GM10847 (cell line): ENCODE results near the gene TP73.

Source experiments
- POLR2A ChIP-seq: IDR thresholded peaks from 2 replicates; pipeline ENCODE4 v1.6.1; 2011; ENCODE audit not compliant: insufficient read length; ENCODE audit errors: extremely low read depth

TP73 gene

DNA sequence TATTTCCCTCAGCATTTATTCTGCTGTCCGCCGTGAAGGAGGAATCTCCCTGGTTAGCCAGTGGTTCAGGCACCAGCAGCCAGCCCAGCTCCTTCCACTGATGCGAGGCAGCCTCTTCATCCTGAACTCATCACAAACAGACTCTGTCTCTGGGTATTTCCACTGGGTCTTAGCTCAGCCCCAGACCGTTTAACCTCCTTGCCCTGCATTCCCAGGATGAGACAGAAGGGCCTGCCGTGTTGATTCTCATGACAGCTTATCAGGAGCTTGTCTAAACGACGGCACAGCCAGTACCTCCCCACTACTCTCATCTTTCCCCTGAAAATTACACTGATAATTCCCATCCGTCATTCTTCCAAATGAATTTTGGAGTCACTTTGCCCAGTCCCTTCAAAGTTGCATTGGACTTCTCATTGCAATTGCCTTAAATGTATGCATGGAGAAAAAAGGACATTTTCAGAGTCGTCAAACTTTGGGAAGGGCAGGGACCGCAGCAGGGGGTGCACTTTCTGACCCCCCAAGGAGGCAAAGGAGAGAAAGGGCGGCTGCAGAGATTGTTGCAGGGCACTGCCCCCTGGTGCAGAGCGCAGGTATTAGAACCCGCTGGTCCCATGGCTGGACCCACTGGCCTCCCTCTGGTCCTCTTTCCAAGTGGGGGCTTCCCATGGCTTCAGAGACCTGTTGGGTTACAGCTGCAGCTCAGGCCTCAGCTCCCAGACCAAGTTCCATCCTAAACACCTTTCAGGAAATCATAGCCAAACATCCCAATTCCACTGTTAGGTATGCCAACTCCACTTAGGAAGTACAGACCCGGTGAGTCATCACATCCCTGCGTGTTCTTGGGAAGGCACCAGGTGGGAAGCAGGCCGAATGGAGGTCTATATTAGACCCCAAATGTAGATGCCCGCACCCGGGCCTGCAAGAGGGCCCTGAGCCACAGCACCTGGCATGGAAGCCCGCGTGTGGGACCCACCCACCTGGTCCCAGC is 37.3 kb upstream of the TP73 start:
- no peak for TF ChIP-seq POLR2A

GRCh38 chr1:3616861-3617260 is 35.5 kb upstream of the TP73 start:
- no peak for TF ChIP-seq POLR2A

GRCh38 chr1:3617806-3618345 is 34.4 kb upstream of the TP73 start:
- no peak for TF ChIP-seq POLR2A

DNA sequence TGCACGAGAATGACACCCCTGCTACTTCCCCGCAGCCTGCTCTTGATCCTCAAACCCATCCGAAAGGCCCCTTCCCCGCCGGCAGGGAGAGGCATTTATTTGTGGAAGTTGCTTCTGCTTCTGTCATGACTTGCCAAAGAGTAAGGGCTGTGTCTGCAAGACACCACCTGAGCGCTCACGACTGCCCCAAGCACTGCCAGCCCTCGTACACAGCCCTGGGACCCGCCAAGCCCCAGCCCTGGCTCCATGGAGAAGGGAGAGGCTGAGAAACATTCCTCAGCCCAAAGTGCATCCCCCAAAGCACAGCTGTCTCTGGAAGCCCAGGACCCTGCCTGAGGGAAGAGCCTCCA is 33.8 kb upstream of the TP73 start:
- TF ChIP-seq POLR2A: no peak

DNA sequence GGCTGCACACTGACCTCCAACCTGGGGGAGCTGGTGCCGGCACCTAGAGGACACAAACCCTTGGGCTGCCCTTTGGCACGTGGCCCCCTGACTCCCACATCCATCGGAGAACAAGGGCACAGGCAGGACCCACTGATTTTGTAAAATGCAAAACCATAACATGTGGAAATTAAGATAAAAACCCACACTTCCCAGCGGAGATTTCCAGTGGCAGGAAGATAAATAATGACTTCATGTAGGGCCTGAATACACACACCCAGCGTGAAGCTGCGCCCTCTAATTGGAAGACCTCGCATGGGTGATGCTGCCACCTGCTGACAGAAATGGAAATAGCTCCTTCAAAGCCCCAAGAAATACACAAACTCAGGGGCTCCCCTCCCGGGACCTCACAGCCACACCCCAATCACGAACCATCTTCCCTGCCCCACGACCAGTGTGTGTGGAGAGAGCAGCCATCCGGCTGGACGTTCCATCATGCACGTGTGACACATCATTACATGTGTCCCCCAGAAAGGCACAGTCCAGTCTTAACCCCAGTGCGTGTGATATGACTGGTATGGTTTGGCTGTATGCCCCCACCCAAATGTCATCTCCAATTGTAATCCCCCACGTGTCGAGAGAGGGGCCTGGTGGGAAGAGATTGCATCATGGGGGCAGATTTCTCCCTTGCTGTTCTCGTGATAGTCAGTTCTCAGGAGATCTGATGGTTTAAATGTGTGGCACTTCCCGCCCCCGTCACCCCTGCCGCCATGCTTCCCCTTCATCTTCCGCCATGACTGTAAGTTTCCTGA is 33.2 kb upstream of the TP73 start:
- TF ChIP-seq POLR2A: no peak

- TF ChIP-seq POLR2A: no peak
Measured at GRCh38 chr1:3620708-3621107, 31.6 kb upstream of the TP73 start.

DNA sequence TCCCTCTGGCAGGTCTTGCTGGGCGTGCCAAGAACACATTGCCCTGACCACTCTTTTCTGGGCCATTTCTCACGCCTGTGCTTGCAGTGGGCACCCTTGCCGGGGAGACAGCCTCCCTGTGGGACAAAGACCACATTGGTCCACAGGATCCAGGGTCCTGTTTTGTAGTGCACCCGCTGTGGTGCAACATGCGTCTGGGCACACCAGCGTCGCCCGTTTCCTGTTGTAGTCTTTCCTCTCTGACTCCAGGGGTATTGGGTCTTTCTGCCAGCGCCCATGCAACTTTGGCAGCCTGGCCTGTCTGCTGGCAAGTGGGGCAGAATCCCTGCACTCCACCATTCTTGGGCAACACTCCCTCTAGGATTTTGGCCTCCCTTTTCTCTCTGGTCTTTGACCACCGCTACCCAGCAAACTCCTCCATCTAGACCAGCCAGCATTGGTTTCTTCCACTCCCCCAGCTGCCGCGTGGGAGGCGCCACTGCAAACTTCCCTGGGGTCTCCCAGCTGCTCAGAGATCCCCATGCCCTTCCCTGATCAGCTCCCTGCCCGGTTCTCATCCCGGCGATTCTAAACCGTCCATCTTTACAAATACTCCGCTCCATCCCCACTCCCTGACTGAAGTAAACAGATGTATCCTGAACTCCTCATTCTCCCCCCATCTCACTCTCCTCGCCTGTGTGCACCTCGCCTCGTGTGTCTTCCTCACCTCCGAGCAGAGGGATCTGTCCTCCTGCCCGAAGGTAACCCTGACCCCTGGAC is 28.7 kb upstream of the TP73 start:
- TF ChIP-seq POLR2A: no peak

- peak; percentile 17 for TF ChIP-seq POLR2A
Measured at GRCh38 chr1:3624200-3625136, 27.8 kb upstream of the TP73 start, which contains the start of gene TPRG1L. Gene TPRG1L, plus strand, starts transcription at chr1:3625015. Its CDS starts 58 bp downstream, at chr1:3625073.

- TF ChIP-seq POLR2A: no peak
Measured at GRCh38 chr1:3625151-3625907, 27.0 kb upstream of the TP73 start.

DNA sequence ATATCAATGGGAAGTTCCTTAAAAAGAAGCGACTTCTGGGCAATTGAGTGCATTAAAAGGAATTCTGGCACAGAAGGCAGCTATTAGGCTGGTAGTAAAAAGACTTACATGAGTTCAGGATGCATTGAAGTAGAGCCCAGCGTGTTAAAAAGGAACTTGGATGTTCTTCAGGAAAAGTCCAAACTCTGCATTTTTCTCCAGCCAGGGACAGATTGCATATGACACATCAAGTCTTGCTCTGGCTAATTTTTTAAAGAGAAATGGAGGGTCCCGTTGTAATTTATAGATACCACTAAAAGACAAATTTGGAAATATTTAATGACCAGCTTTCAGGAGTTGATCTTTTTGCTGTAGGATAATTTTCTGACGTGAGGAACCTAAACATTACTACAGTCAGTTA is 26.3 kb upstream of the TP73 start:
- TF ChIP-seq POLR2A: no peak

DNA sequence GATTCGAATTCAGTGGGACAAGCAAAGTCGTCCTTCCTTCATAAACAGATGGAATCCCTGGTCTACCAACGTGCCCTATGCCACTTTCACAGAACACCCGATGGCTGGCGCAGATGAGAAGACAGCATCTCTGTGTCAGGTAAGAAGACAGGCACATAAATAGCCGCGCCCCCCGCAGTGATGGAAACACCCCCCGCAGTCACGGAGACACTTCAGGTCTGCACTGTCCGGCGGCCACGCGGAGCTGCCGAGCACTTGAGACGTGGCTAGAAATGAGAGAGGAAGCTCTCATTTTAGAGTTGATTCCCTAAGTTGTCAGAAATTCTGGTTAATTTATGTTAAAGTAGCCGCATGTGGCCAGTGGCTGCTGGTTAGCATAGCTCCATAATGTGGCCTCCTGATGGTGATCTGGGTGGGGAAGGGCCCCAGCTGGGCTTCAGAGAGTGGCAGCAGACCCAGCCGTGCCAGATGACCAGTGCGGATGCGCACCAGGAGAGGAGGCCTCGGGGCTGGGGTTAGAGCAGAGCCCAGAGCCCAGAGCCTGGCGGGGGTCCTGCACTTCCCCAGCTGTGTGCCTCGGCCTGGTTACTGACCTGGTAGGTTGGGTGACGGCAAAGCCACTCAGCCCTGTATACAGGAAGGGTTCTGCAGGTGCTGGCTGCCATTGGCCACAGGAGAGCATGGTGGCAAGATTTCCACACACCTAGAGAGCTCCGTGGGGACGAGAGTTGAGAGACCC is 24.6 kb upstream of the TP73 start:
- TF ChIP-seq POLR2A: no peak

DNA sequence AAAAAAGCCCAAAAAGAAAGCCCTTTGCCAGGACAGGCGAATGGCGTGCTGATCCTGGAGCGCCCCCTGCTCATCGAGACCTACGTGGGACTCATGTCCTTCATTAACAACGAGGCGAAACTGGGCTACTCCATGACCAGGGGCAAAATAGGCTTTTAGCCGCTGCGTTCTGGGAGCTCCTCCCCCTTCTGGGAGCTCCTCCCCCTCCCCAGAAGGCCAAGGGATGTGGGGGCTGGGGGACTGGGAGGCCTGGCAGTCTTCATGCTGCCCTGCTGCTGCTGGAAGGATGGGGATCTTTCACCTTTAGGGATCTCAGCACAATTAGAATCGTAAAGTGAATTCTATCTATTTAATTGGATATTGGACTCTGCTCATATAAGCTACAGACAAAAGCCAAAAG is 23.9 kb upstream of the TP73 start:
- TF ChIP-seq POLR2A: no peak

DNA sequence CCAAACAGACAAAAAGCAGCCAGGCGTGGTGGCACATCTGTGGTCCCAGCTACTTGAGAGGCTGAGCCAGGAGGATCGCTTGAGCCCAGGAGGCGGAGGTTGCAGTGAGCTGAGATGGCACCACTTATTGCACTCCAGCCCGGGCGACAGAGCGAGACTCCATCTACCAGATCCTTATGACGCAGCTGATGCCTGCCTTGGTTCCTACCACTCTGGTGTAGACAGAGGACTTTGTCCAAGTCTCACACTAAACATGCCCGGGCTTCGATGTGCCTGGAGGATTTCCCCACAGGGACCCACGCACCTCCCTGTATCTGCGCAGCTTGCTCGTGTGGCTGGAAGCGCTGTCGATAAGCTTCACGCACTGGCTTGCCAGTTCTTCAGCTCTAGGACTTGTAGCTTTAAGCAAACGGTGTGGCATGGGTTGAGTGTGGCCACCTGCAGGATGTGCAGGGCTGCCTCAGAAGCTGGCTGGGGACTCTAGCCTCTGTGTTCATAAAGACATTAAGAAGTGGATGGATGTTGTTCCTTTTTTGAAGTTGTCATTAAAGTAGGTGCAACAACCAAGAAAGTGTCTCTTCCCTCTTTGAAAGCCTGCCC is 22.7 kb upstream of the TP73 start:
- no peak for TF ChIP-seq POLR2A
